Measurements from ENCODE around the gene TRERF1. TPM values are rescaled to one million over a fixed set of nuclear protein-coding genes. Genes with fewer than 3 reads are reported as not detected.
A peak's percentile ranks its signal among the peaks of the same experiment; 100 is the strongest.

The TRERF1 gene
- total RNA-seq, 1 experiment from 2014 or later: 9.7 TPM

DNA sequence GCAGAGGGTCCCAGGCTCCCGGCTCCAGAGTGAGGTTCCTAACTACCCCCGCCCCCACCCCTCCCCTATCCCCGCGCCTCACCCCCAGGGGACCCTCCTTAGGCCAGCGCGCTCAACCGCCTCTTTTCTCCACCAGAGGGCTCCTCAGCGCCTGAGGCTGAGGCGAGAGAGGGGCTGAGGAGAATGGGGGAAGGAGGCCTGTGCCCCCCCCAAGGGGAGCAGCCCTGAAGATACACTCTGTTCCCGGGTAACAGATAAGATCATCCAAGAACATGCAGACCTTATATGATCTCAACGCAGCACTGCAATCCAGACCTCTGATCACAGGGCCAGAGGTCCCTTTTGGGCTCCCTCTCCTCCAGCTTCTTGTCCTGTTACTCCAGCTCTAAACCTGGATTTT is 190.8 kb downstream of the TRERF1 start:
- Histone ChIP-seq H3K4me3 (ENCODE audit: insufficient read depth, low read depth, low read length) (no peak overlapping the region), H3K36me3 (replicated peaks; ENCODE audit: control insufficient read depth, insufficient read depth, low read length) (peaks cover 2% of the 10 kb centered on the region), H3K27me3 (ENCODE audit: control insufficient read depth, insufficient read depth, low read length) (no peaks in the 10 kb centered on the region)
- peak; percentile 96 for DNase-seq

DNA sequence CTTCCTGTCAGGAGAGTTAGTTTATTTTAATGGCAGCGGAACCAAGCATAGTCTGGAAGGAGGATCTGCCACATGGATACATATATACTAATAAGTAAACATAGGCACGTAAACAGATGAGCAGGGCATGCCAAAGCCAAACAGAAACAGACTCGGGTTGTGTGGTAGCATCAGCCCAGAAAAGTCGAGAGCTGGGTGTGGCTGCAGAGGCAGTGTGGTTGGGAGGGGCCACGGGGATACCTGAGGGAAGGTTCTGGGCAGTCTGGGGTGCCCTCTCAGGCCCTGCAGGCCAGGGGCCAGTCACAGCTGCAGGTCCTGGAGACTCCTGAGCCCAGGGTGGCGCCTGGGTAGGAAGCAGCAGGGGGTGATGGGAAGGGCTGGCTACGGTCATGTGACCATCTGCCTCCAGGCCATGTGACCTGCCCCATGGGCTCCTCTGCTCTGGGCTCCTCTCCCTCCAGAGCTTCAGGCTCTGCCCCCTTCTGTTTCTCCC is 191.3 kb downstream of the TRERF1 start:
- Histone ChIP-seq H3K4me3 (ENCODE audit: insufficient read depth, low read depth, low read length) (no peak overlapping the region), H3K36me3 (replicated peaks; ENCODE audit: control insufficient read depth, insufficient read depth, low read length) (peaks cover 2% of the 10 kb centered on the region), H3K27me3 (ENCODE audit: control insufficient read depth, insufficient read depth, low read length) (no peaks in the 10 kb centered on the region)
- no peak for DNase-seq

DNA sequence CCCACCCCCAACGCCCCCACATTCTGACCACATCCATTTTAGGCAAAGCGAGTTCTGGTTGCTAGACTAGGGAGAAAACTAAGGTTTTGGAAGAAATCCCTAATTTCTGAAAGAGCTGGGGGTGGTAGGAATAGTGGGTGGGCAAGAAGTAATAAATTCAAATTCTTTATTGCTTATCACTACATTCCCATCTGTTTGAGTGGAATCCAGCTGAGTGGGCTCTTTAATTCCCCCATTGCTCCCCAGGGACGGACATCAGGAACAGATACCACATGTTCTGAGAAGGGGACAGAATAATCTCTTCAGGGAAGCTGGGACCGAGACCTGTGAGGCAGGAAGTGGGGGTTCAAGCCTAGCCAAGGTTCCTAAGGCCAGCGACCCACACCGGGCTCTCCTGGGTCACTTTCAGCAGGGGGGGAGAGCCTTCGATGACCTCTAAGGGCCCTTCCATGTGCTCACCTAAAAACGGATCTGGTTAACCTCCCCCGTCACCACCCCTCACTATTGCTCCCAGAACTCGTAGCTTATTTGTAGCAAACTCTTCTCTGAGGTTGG is 191.8 kb downstream of the TRERF1 start:
- no peak for DNase-seq
- H3K36me3 ChIP-seq (replicated peaks; ENCODE audit: control insufficient read depth, insufficient read depth, low read length): peaks cover 3% of the 10 kb centered on the region

DNA sequence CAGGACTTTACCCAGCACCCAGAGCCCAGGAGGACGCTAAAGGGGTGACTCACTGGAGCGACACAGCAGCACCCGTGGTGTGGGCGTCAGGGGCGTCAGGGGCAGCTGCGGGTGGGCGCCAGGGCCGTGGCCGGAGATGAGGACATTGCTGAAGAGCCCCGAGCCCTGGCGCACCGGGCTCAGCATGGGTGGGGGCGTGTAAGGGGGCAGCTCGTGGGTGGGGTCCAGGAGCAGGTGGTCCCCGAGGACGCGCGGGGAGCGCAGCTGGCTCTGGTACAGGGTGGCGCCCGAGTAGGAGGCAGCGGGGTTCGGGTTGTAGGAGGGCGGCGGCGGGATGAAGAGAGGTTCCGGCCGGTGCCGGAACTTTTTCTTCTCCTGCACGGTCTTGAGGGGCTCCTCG is 192.4 kb downstream of the TRERF1 start:
- Histone ChIP-seq H3K27me3 (ENCODE audit: control insufficient read depth, insufficient read depth, low read length) (no peaks in the 10 kb centered on the region), H3K4me3 (ENCODE audit: insufficient read depth, low read depth, low read length) (no peak overlapping the region)
- DNase-seq: no peak

More for the DNA sequence above, 191.8 kb downstream of the TRERF1 start:
- no peaks in the 10 kb centered on the region for H3K27me3 ChIP-seq (ENCODE audit: control insufficient read depth, insufficient read depth, low read length)
- no peak overlapping the region for H3K4me3 ChIP-seq (ENCODE audit: insufficient read depth, low read depth, low read length)

GRCh38 chr6:42257614-42258013 is 194.1 kb downstream of the TRERF1 start:
- DNase-seq: peak; percentile 87
- Histone ChIP-seq H3K4me3 (ENCODE audit: insufficient read depth, low read depth, low read length) (no peak overlapping the region), H3K27me3 (ENCODE audit: control insufficient read depth, insufficient read depth, low read length) (no peaks in the 10 kb centered on the region), H3K36me3 (replicated peaks; ENCODE audit: control insufficient read depth, insufficient read depth, low read length) (peaks cover 19% of the 10 kb centered on the region)

More for the DNA sequence above, 192.4 kb downstream of the TRERF1 start:
- peaks cover 9% of the 10 kb centered on the region for H3K36me3 ChIP-seq (replicated peaks; ENCODE audit: control insufficient read depth, insufficient read depth, low read length)

GRCh38 chr6:42257063-42257462 is 194.7 kb downstream of the TRERF1 start:
- DNase-seq: no peak
- peaks cover 21% of the 10 kb centered on the region for H3K36me3 ChIP-seq (replicated peaks; ENCODE audit: control insufficient read depth, insufficient read depth, low read length)
- no peak overlapping the region for H3K4me3 ChIP-seq (ENCODE audit: insufficient read depth, low read depth, low read length)
- H3K27me3 ChIP-seq (ENCODE audit: control insufficient read depth, insufficient read depth, low read length): no peaks in the 10 kb centered on the region

- Histone ChIP-seq H3K36me3 (replicated peaks; ENCODE audit: control insufficient read depth, insufficient read depth, low read length) (peaks cover 23% of the 10 kb centered on the region), H3K27me3 (ENCODE audit: control insufficient read depth, insufficient read depth, low read length) (no peaks in the 10 kb centered on the region), H3K4me3 (ENCODE audit: insufficient read depth, low read depth, low read length) (no peak overlapping the region)
- no peak for DNase-seq
Measured at GRCh38 chr6:42255050-42255449, 196.7 kb downstream of the TRERF1 start.

DNA sequence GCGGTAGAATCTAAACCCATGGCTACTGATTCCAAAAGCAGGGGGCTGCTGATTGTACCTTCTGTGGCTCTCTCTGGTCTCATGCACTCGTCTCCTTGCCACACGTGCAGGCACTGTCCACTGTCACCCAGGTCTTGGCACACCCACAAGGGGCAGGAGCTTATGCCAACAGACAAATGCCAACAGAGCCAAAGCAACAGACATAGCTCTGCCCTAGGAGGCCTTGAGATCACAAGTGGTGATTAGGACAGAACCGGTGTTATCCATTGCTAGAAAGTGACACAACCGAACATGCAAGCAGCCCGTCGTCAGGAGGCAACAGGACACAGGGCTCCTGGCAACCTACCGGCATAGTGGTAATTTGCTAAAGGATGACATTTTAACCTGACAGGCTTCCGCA is 197.2 kb downstream of the TRERF1 start:
- no peak overlapping the region for H3K4me3 ChIP-seq (ENCODE audit: insufficient read depth, low read depth, low read length)
- peaks cover 24% of the 10 kb centered on the region for H3K36me3 ChIP-seq (replicated peaks; ENCODE audit: control insufficient read depth, insufficient read depth, low read length)
- H3K27me3 ChIP-seq (ENCODE audit: control insufficient read depth, insufficient read depth, low read length): no peaks in the 10 kb centered on the region
- no peak for DNase-seq

- Histone ChIP-seq H3K36me3 (replicated peaks; ENCODE audit: control insufficient read depth, insufficient read depth, low read length) (peaks cover 32% of the 10 kb centered on the region), H3K27me3 (ENCODE audit: control insufficient read depth, insufficient read depth, low read length) (no peaks in the 10 kb centered on the region), H3K4me3 (ENCODE audit: insufficient read depth, low read depth, low read length) (no peak overlapping the region)
- no peak for DNase-seq
Measured at GRCh38 chr6:42251911-42252637, 199.7 kb downstream of the TRERF1 start.

DNA sequence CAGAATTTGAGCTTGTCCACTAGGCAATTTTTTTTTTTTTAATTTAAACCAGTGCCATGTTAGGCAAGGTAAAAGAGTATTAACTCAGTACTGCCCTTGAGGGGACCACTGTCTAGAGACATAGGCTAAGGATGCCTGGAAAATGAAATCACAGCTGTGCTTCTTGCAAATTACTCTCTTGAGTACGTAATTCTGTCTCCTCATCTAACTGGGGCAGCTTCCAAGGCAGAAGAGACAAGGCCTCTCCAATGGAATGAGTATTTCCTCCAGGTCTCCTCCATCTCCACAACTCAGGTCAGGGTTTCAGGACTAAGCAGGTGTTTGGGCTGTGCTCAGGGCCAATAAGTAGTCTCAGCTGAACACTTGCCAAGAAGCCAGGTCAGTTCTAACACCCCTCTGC is 200.2 kb downstream of the TRERF1 start:
- no peak for DNase-seq
- Histone ChIP-seq H3K27me3 (ENCODE audit: control insufficient read depth, insufficient read depth, low read length) (no peaks in the 10 kb centered on the region), H3K36me3 (replicated peaks; ENCODE audit: control insufficient read depth, insufficient read depth, low read length) (peaks cover 29% of the 10 kb centered on the region), H3K4me3 (ENCODE audit: insufficient read depth, low read depth, low read length) (no peak overlapping the region)

DNA sequence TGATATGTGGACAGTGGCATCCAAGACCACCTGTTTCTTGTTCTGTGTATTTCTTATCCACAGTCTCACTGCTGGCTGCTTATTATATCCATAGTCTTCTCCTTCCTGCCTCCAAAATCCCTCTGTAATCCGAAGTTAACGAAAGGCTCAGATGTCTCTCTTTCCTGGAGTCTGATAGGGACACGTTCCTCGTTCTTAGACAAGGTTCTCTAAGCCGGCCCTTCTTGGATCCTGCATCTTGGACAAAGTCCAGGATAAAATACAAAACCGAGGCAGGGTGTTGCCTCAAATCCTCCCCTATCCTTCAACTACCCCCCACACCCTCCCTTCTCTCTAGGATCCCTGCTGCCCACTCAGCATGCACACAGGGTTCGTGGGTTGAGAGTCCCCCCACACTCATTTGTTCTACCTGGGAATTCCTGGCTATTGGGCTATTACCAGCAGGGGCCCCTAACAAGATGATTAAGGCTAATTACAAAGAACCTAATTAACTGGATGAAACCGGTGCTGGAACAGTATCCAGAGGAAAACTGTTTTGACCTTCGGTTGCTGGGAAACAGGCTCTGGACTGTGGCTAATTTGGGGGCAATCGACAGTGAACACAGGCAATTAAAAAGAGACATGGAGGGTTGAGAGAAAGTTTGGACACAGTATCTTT is 201.3 kb downstream of the TRERF1 start:
- Histone ChIP-seq H3K36me3 (replicated peaks; ENCODE audit: control insufficient read depth, insufficient read depth, low read length) (peaks cover 31% of the 10 kb centered on the region), H3K4me3 (ENCODE audit: insufficient read depth, low read depth, low read length) (no peak overlapping the region), H3K27me3 (ENCODE audit: control insufficient read depth, insufficient read depth, low read length) (no peaks in the 10 kb centered on the region)
- DNase-seq: no peak

GRCh38 chr6:42249279-42249678 is 202.4 kb downstream of the TRERF1 start:
- Histone ChIP-seq H3K27me3 (ENCODE audit: control insufficient read depth, insufficient read depth, low read length) (no peaks in the 10 kb centered on the region), H3K36me3 (replicated peaks; ENCODE audit: control insufficient read depth, insufficient read depth, low read length) (peaks cover 26% of the 10 kb centered on the region), H3K4me3 (ENCODE audit: insufficient read depth, low read depth, low read length) (no peak overlapping the region)
- DNase-seq: no peak

GRCh38 chr6:42243046-42243445 is 208.7 kb downstream of the TRERF1 start:
- Histone ChIP-seq H3K4me3 (ENCODE audit: insufficient read depth, low read depth, low read length) (no peak overlapping the region), H3K27me3 (ENCODE audit: control insufficient read depth, insufficient read depth, low read length) (no peaks in the 10 kb centered on the region), H3K36me3 (replicated peaks; ENCODE audit: control insufficient read depth, insufficient read depth, low read length) (peaks cover 6% of the 10 kb centered on the region)
- no peak for DNase-seq

GRCh38 chr6:42241915-42242314 is 209.8 kb downstream of the TRERF1 start:
- no peak for DNase-seq
- Histone ChIP-seq H3K27me3 (ENCODE audit: control insufficient read depth, insufficient read depth, low read length) (no peaks in the 10 kb centered on the region), H3K4me3 (ENCODE audit: insufficient read depth, low read depth, low read length) (no peak overlapping the region), H3K36me3 (replicated peaks; ENCODE audit: control insufficient read depth, insufficient read depth, low read length) (peaks cover 6% of the 10 kb centered on the region)

Measured in H7 (cell line).